ENCODE measurements around the gene ANKRD31.
A peak's percentile ranks its signal among the peaks of the same experiment; 100 is the strongest.

Gene ANKRD31

DNA sequence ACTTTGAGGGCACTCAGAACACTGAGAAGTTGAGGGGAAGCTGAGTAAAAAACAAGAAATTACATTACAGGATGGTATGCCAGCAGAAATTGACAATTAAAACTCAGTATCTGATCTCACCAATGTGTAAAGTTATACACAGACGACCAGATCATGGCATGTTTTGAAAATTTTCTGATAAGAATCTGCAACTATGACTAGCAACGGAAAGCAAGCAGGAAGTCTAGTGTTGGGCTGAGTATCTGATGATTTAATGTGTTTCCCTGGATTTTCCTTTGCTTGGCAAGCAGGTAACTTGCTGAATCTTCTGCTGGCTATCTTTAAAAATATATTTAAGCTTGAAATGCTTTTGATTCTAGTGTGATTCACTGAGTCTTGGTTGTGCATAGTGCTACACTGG, 179.1 kb downstream of the ANKRD31 start:
- no peak for DNase-seq

DNA sequence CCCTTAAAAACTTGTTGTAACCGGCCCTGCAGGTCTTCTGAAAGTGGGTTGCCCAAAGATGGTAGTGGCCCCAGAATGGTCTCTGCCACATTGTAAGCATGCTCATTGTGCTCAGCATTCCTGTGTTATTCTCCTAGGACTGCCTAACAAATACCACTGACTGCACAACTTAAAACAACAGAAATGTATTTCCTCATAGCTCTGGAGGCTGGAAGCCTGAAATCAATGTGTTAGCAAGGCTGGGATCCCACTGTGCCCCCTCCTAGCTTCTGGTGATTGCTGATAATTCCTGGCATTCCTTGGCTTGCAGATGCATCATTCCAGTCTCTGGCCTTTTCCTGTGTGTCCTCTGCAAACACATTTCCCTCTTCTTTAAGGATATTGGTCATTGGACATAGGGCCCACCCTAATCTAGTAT, 180.9 kb downstream of the ANKRD31 start:
- peak; percentile 4 for DNase-seq

DNA sequence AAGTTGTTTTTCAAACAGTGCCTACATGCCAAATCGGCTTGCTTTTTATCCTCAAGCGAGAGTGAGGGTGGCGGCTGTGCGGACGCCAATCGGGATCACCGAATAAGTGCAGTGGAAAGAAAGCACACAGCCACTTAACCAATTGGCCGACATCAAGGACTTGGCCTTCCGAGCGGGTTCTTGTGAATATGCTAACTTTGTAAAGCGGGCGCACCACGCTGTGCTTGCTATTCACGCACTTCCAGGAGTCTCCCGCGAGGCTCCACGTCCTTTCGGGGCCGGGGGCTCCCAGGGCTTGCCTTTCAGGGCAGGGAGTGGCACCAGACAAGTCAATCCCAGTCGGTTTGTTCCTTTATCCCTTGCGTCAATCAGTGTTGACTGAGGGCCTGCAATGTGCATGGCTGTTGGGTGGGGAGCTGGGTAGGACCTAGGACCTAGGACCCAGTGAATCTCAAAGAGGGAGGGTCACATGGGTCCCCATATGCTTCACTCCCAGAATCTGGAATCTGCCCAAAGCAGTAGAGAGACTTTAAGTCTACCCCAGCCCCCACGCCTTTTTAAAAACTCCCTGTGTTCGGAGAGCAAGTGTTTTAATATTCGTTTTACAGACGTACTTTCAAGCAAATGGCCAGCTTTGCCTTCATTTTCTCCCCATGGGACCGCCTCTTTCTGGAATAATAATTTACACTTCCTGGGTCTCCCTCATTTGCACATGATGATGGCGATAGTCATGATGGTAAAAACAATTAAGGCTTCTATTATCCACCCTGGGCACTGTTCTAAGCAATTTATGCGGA, 182.3 kb downstream of the ANKRD31 start:
- peak; percentile 8 for DNase-seq

DNA sequence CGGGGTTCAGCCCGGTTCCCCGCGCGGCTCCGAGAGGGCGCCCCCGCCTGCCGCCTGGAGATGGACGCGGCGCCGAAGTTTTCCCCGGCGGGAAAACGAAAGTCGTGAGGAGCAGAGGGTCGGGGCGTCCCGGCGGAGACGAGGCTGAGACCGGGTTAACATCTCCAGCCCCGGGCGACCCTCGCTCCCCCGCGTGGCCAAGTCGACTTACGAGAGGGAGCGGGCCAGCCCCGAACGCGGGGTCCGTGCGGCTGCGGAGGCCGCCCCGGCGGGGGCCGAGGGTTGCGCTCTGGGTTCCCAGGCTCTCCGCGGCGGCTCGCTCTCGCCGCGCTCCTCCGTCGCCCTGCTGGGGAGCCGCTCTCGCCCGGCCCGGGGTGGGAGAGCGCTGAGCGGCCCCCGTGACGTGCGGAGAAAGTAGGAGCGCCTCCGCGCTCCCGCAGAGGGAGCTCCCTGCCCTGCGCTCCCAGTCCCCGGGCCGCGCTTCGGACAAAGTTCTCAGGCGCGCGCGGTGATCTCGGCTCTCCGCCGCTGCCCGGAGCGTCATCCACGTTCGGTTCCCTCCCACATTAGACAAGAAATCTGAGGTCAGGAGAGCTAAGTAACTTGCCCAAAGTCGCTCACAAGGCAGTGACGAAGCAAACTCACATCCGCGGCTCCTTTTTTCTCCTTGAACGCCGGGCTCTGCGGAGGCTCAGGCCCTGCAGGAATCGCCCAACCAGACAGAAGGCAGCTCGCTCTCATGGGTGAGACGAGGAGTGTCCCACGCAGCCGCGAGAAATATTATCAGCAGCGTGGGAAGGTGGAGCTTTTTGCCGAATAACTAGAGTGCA, 183.2 kb downstream of the ANKRD31 start:
- DNase-seq: peak; percentile 79

DNA sequence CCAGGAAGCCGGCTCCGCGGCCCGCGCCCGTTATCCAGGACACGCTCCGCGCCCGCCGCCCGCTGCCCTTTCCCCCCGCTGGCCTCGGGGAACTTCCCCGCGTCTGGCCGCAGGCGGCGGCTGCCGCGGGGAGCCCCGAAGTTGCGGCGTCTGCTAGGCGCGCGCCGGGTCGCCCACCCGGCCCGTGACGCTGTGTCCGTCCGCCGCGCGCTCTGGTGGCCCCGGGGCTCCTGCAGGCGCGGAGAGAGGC, 183.7 kb downstream of the ANKRD31 start:
- no peak for DNase-seq

DNA sequence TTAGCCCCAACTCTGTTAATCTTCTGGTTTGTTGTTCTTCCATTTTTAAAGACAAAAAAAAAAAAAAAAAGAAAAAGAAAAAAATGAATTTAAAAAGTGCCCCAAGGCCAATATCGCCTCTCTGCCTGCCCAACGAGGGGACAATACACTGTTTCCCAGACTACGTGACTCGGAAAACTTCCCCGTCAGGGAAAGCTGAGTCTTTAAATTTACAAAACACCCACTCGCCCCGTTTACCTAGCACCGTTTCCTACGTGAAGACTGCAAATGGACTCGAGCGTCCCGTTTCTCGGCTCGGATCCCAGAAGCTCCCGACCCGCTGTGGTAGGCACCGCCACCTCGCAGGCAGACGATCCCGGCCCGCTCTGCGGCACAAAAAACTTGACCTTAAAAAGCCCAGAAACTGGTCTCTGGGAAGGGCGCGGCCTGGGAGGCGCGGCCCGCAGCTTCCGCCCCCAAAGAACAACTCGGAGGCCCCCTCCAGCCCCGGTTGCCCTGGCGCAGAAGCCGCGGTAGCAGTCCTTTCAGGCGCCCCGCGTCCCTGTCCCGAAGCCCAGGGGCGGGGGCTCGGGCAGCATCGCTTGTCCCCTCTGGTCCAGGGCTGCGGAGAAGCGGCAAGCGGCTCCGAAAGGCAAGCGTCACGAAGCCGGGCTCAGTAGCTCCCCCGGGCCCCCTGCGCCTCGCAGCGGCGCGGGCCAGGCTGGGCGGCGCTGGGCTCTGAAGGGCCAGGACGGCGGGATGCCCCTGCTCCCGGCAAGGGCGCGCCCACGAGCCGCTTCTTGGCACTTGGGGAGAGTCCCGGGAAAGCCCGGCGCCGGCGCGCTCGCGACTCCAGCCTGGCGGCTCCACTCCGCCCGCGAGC, 184.3 kb downstream of the ANKRD31 start, which contains the start of gene GCNT4:
Gene GCNT4 (minus strand): TSS at position 367 of the 862 bp plus-strand sequence. CDS start 22,521 bp downstream, outside the sequence.
- DNase-seq: peak; percentile 44

DNA sequence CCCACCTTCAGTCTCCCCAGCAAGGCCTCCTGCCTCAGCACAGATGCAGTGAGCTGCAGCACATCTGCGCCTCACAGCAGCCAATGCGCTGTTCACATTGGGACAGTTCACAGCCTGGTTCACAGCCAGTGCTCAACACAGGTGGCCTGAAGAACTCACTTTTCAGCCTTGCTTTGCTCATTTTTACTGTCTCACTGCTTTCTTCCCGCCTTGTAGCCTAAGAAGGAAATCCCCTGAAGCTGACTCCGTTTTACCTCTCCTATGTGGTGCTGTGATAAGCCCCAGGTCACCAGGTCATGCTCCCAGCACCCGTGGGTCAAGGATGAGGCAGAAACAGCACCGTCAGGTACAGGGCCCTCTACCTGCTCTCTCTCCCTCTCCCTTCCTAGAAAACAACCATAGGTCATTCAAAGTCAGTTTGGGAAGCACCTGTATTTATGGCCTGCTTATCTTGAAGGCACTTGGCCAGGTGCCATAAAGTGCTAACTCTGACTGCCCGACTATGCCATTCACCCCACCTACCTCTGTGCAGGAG, 185.4 kb downstream of the ANKRD31 start:
- no peak for DNase-seq

DNA sequence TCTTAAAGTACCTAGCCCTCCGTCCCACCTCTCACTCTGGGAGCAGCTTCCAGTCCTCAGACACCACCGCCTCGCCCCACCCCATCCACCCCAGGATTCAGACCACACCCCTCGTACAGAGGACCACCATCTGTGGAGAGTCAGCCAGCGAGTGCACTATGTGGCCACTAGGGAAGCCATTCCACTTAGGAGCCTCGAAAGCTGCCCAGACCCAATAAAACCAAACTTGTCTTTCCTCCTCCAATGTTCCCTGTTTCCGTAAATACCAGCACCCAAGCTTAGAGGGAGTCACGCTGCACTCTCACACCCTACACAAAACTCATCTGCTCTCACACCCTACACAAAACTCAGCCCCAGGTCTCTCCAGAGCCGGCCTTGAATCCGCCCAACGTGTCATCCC, 186.3 kb downstream of the ANKRD31 start:
- peak; percentile 39 for DNase-seq

DNA sequence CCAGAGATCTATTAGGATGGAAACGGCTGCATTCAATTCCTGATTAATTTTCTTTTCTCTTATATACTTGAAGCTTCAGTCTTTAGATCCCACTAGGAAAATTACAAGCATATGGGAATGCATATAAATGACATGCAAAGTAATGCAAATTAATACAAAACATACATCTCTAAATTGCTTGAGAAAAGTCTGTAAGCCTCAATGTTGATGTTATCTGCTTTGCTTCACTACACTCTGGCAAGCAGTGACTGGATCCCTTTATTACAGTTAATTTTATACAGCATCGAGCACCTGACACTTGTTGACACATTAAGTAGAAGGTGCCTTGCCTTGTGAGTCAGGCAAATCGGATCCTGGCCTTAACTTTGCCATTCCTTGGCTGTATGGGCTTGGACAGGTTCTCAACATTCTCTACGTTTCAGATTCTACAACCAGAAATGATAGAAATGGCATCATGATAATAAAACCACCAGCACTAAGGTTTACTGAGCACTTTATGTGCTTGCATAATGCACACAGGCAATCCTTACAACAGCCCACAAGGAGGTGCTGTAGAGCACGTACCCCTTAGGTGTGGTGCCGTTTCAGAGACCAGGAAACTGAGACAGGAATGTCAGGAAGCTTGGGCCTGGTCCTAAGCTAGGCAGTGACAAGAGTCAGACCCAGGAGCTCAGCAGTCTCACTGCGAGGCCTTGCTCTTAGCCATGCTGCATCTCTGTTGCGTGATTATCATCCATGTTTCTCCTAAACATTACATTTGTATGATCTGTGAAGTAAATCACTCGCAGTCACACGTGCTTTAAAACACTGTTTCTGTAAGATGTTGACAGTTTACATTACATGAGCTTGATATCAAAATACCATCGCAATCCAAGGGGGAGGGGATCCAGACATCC, 187.0 kb downstream of the ANKRD31 start:
- peak; percentile 62 for DNase-seq

DNA sequence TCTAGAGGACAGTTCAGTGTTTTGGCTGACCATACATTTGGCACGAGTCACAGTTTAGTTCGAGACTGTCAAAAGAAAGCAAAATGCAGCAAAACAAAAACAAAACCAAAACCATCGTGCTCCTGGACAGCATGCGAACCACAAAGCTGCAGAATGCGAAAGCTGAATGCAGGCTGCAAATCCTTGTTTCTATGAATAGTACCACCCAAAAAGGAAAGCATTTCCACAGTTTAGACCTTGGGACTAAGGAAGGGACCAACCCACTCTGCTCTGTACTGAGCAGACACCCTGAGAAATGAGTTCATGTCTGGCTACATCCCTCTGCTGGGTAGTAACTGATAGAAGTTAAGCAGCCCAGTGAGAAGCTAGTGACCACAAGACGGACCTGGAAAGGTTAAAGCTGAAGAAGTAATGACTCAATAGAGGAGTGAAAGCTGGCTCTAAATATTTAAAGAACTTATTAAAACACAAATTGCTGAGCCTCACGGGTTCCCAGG, 188.2 kb downstream of the ANKRD31 start:
- peak; percentile 21 for DNase-seq

DNA sequence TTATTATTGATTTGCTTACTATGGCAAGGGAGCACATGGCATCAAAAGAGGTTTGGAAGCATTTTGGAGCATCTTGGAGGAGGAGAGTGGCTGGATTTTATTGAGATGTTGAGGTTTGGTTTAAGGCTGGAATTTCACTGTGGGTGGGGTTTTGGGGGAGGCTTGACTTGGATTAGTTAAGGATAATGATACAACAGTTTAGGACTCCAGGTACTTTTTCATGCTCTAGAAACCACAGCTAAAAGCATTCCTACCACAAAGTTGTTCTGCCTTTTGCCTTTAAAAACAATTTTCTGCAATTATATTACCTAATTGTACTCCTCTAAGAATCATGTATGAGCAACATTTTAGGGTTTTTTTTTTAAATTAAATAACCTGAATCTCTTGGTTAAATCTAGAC, 189.3 kb downstream of the ANKRD31 start:
- no peak for DNase-seq

DNA sequence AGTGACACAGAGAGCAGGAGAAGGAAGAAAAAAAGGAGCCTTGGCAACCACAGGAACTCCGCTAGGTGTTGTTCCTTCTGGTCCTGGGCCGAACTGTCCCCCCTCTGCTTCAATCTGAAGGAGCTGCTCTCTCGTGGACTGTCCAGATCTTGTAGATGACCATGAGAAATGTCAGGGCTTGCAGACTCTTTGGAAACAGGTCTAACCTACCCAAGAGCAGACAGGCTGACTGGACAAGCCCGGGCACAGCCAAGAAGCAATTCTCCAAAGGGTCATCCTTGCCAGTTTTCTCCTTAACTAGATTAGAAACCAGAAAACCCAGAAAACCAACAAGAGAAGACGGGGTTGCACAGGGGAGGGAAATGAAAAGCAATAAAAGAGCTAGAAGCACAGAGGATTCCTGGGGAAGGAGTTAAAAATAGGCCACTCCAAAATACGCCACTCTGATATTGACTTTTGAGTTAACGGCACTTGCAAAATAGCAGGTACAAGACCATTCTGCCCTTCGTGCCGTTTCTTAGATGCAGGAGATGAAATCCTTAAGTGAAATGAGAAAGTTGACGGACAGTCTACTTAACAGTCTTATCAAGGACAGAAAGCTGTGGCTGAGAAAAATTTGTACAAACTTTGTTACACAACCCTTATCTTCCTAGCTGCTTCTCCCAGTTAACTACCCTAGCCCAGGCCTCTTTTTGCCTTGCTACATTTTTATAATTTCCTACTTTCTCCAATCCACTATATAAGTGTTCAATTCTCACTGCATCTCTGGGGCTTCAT, 190.1 kb downstream of the ANKRD31 start:
- no peak for DNase-seq

DNA sequence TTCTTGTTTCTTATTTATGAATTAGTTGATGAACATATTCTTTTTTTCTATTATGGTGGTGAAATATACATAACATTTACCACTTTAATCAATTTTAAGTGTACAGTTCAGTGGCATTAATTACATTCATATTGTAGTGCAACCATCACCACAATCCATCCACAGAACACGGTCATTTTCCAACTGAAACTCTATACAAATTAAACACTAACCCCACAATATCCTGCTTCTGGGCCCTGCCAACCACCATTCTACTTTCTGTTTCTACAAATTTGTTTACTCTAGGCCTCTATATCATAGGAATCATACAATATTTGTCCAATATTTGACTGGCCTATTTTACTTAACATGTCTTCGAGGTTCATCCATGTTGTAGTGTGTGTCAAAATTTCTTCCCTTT, 191.6 kb downstream of the ANKRD31 start:
- DNase-seq: no peak

DNA sequence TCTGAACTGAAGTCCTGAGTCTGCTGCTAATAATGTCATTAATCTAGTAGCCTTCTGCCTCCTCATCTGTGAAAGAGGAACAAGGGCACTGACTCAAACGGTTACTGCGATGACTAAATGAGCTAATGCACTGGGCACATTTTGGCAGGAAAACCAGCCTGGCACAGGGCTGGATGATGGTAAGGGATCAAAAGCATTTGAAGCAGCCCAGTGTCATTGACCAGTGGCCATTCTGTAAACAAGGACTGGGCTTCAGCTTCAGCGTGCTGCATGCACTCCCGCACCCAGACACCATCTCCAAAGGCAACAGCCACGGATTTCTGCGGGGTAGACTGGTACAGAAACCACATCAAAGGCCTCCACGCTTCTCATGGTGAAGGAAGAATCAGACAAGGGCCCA, 192.3 kb downstream of the ANKRD31 start:
- no peak for DNase-seq

DNA sequence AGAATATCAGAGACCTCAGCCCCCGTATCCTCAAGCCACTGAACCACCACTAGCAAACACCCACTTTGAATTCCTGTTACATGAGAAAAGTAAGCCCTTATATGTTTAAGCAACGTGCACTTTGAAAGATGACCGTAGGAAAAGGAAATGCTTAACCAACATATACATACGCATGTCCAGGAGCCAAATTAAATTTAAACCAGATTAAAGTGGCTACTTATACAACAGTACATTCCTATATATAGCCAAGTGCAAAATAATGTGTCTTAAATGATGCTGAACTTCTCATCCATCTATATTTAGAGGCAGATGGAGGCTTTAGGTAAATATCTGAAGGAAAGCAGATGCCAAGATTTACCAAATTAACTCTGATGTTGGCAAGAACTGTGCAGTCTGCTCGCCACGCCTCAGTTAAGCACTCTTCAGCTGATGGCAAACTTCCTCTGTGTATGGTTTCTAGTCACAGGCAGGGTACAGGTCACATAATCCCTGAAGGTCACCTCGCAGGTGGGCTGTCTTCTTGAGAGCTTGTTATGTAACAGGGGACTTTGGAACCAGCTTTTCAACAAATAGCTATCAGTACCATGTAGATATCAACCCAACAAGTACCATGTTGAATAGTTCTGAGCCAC, 192.9 kb downstream of the ANKRD31 start:
- no peak for DNase-seq

DNA sequence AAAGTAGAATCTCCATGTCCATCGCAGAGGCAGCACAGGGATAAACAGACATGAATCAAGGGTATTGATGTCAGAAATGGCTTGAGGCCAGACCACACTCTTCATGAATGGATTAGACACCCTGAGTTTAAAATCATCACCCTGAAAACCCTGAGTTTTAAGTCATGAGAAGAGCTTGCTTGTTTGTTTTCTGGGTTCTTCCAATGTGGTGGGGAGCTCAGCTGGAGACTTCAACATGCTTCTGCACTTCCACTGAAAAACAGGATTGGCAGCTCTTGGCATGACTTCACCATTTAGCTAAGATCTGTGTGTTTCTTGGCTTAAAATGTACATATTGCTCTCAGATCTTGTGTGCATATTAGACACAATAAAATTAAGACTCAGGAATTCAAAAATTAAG, 194.2 kb downstream of the ANKRD31 start:
- no peak for DNase-seq

DNA sequence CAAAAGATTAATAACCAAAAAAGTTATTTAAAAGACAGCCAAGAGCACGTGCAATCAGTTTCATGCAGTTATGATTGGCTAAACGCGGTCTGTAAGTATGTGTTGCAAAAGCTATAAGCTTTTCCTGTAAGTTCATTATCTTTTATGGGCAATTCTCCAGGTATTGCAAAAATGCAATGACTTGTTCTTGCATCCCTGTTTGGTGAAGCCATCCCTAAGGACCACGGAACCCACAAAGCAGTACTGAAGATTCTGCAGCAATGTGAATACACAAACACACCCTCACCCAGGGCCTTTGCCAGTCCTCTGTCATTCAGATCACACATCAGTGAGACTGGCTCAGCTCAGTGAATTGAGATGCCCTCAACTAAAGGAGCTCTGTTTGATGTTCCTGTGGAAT, 195.7 kb downstream of the ANKRD31 start:
- peak; percentile 23 for DNase-seq

DNA sequence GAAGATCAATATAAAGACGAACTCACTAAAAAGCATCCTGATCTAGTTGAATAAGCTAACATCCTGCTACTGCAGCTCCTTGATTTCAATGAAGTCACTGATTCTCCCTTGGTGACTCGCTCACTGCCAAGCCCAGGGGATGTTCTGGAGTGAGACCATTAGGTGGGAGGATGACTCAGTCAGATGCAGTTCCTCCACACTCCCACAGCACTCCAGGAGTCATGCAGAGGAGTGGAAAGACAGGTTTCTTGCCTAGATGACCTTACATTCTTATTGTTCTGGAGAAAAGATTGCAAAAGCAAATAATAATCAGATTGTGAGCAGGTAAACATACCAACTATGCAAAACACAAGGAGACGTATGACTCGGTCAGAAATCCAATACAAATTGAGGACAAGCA, 199.6 kb downstream of the ANKRD31 start:
- DNase-seq: peak; percentile 59

DNA sequence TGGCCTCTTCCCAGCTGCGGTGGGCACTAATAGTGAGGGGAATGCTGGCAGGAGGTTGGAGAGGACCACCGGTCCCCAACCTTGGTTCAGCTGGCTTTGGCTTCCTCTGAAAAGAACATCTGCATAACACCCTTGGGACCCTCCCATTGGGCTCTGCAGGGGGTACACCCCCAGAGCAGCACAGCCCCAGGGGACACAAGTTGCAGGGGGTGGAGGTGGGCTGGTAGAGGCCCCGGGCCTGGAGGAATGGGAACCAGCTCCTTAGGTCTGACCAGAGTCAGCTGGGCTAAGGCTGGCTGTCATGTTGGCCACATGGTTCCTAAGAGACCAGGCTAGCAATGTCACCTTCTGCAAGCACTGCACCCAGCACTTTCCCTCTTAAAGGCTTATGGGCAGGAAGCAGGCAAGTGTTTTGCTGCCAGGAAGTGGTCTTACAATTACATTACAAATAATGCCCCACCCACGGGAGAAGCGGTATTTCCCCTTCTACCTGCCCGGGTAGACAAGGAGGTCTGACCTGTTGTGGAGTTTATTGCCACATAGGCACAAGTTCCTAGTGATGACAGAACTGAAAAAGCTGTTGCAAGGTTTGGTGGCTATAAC, 202.4 kb downstream of the ANKRD31 start:
- DNase-seq: no peak

DNA sequence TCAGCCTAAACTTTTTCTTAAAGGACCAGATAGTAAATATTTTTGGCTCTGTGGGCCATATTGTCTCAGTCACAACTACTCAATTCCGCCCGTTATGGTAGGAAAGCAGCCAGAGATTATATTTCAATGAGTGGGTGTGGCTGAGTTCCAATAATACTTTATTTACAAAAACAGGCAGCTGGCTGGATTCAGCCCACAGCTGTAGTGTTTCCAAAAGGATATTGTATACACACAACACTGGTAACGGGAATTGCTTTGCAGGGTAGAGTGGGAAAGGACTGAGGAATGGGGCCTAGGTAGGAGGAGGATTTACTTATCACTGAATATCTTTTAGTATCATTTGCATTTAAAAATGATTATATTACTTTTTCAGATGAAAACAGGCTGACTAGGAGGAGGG, 205.3 kb downstream of the ANKRD31 start:
- no peak for DNase-seq

All from HCEC 1CT (cell line).